HEK293 (cell line): Measurements from ENCODE around the gene MEG3.

Source experiments
- CTCF ChIA-PET: fragments of 350-600 bp; formaldehyde crosslinking; extraction: SDS; loops from one replicate; lab custom pipeline; 2021; ENCODE audit warnings: antibody characterized with exemption; lab: Yijun Ruan, JAX
- POLR2A ChIA-PET: fragments of 300-600 bp; formaldehyde crosslinking; extraction: SDS; loops from one replicate; lab custom pipeline; 2020; ENCODE audit warnings: antibody characterized with exemption, inconsistent platforms; lab: Yijun Ruan, JAX
- H3K27ac ChIP-seq: fragments of 200-500 bp; sonication (Bioruptor generic); 2 replicates; pipeline ENCODE4 v1.5.1; 2014; ENCODE audit warnings: low read depth, low read length, control low read depth, inconsistent platforms; ENCODE audit errors: extremely low read depth
- H3K36me3 ChIP-seq, 2 experiments: fragments of 200-500 bp in 1 of 2; sonication (Bioruptor generic) in 1 of 2; 1 replicate in 1 of 2; 2 replicates in 1 of 2; pipeline ENCODE4 v1.5.1; 2014 to 2017; ENCODE audit warnings: inconsistent platforms in 2 of 2, low read length in 2 of 2; ENCODE audit not compliant: control insufficient read depth in 2 of 2, insufficient read depth in 1 of 2
- H3K4me1 ChIP-seq: fragments of 200-500 bp; sonication (Bioruptor generic); 2 replicates; pipeline ENCODE4 v1.5.1; 2014; ENCODE audit warnings: mild to moderate bottlenecking, low read length, inconsistent platforms; ENCODE audit not compliant: control insufficient read depth, insufficient read depth
- H3K4me3 ChIP-seq: 2 replicates; pipeline ENCODE4 v1.5.1; 2011; ENCODE audit warnings: low read depth, mild to moderate bottlenecking, control low read depth, low read length, moderate library complexity
- H3K9me3 ChIP-seq: fragments of 200-500 bp; sonication (Bioruptor generic); 2 replicates; pipeline ENCODE4 v1.5.1; 2014; ENCODE audit warnings: low read depth, low read length, inconsistent platforms; ENCODE audit not compliant: control insufficient read depth, insufficient read depth
- GLI2 ChIP-seq: fragments of 450-650 bp; formaldehyde crosslinking; IDR thresholded peaks from 2 replicates; pipeline ENCODE4; 2017; ENCODE audit warnings: missing biosample characterization, missing genetic modification characterization, low read depth, borderline replicate concordance
- GLIS1 ChIP-seq: fragments of 450-650 bp; formaldehyde crosslinking; IDR thresholded peaks from 2 replicates; pipeline ENCODE4 v1.5.1; 2016; ENCODE audit warnings: missing biosample characterization, missing genetic modification characterization
- PRDM10 ChIP-seq: fragments of 450-650 bp; formaldehyde crosslinking; IDR thresholded peaks from 2 replicates; pipeline ENCODE4 v1.5.1; 2016; ENCODE audit warnings: missing biosample characterization, missing genetic modification characterization
- TSHZ1 ChIP-seq: fragments of 450-650 bp; formaldehyde crosslinking; IDR thresholded peaks from 2 replicates; pipeline ENCODE4 v1.5.1; 2016; ENCODE audit warnings: missing biosample characterization, missing genetic modification characterization, borderline replicate concordance
- ZFP41 ChIP-seq: fragments of 450-650 bp; formaldehyde crosslinking; IDR thresholded peaks from 2 replicates; pipeline ENCODE4 v1.5.1; 2016; ENCODE audit warnings: missing biosample characterization, missing genetic modification characterization, borderline replicate concordance
- ZNF114 ChIP-seq: fragments of 450-650 bp; formaldehyde crosslinking; IDR thresholded peaks from 2 replicates; pipeline ENCODE4 v1.5.0; 2017; ENCODE audit warnings: missing biosample characterization, missing genetic modification characterization
- ZNF248 ChIP-seq: fragments of 450-650 bp; formaldehyde crosslinking; IDR thresholded peaks from 2 replicates; pipeline ENCODE4 v1.5.1; 2017; ENCODE audit warnings: missing biosample characterization, missing genetic modification characterization
- ZNF266 ChIP-seq: fragments of 450-650 bp; formaldehyde crosslinking; IDR thresholded peaks from 2 replicates; pipeline ENCODE4 v1.5.1; 2016; ENCODE audit warnings: missing biosample characterization, missing genetic modification characterization, low read depth
- ZNF558 ChIP-seq: fragments of 450-650 bp; formaldehyde crosslinking; IDR thresholded peaks from 2 replicates; pipeline ENCODE4 v1.5.1; 2016; ENCODE audit warnings: missing biosample characterization, missing genetic modification characterization
- ZNF660 ChIP-seq: fragments of 450-650 bp; IDR thresholded peaks from 2 replicates; pipeline ENCODE4 v1.5.1; 2018; ENCODE audit warnings: missing biosample characterization, mild to moderate bottlenecking, missing genetic modification characterization
- ZSCAN5A ChIP-seq: fragments of 450-650 bp; formaldehyde crosslinking; IDR thresholded peaks from 2 replicates; pipeline ENCODE4 v1.5.1; 2016; ENCODE audit warnings: missing biosample characterization, missing genetic modification characterization

The MEG3 gene

GRCh38 chr14:100781952-100782351, 44.0 kb upstream of the MEG3 start (continued):
- TF ChIP-seq ZSCAN5A (tag by site-specific recombination) (no peak), TSHZ1 (tag by site-specific recombination) (no peak), ZFP41 (tag by site-specific recombination) (no peak), ZNF558 (no peak), PRDM10 (no peak), GLI2 (tag by site-specific recombination) (no peak), ZNF248 (tag by site-specific recombination) (no peak)

GRCh38 chr14:100782516-100783320, 43.2 kb upstream of the MEG3 start:
- Histone ChIP-seq H3K36me3 (no peaks in the 10 kb centered on the region), H3K4me3 (no peak overlapping the region), H3K4me1 (no peaks in the 10 kb centered on the region), H3K9me3 (no peaks in the 10 kb centered on the region), H3K27ac (no peak overlapping the region)
- TF ChIP-seq ZNF266: no peak
- 0 out of 2 replicates have a peak, but pooled peaks have one; percentile 13 for TF ChIP-seq GLIS1 (tag by site-specific recombination)
- ChIA-PET POLR2A (no interaction called here), CTCF (interaction anchor here (0.5 kb wide), 1 partner anchor 20 kb away, joined by 3 read pairs; no protein-coding TSS in a partner anchor)

GRCh38 chr14:100783630-100784370, 42.1 kb upstream of the MEG3 start:
- ChIA-PET POLR2A (no interaction called here), CTCF (interaction anchor here (0.6 kb wide), 1 partner anchor 23 kb away, joined by 3 read pairs; no protein-coding TSS in a partner anchor)
- TF ChIP-seq ZNF660 (tag by site-specific recombination): no peak
- no peak for TF ChIP-seq ZNF114
- H3K4me3 ChIP-seq: no peak overlapping the region
- no peaks in the 10 kb centered on the region for H3K9me3 ChIP-seq
- H3K27ac ChIP-seq: no peak overlapping the region
- H3K36me3 ChIP-seq: no peaks in the 10 kb centered on the region
- H3K4me1 ChIP-seq: no peaks in the 10 kb centered on the region
